DND-41 (cell line): ENCODE measurements around the gene GRIN2A.

Experiments used
- CTCF ChIP-seq: IDR thresholded peaks from 2 replicates; pipeline ENCODE4 v1.5.1; 2012; ENCODE audit warnings: borderline replicate concordance, low read length, moderate library complexity, mild to moderate bottlenecking; ENCODE audit not compliant: poor library complexity, severe bottlenecking; ENCODE audit errors: extremely low read depth
- EZH2 ChIP-seq: IDR thresholded peaks from 3 replicates; pipeline ENCODE4 v1.6.1; 2012; ENCODE audit warnings: borderline replicate concordance, low read depth, mild to moderate bottlenecking, moderate library complexity, low read length, inconsistent platforms; ENCODE audit not compliant: severe bottlenecking

GRCh38 chr16:9859701-9860327, 322.4 kb downstream of the GRIN2A start:
- TF ChIP-seq CTCF (no peak), EZH2 (no peak)
